Prostate gland (tissue), 2 donors: ENCODE measurements around the gene IVD.

Source experiments
- POLR2A ChIP-seq: fragments of 450-650 bp; IDR thresholded peaks from one replicate; pipeline ENCODE4 v1.6.1; 2016; ENCODE audit warnings: antibody characterized with exemption, mild to moderate bottlenecking
- POLR2AphosphoS5 ChIP-seq: sonication (generic); formaldehyde crosslinking; IDR thresholded peaks from one replicate; pipeline ENCODE4 v1.6.1; 2017; ENCODE audit warnings: antibody characterized with exemption
- TF ChIP-seq, protein P1 (sequence below), 4 experiments: fragments of 200-600 bp in 2 of 4; fragments of 450-650 bp in 2 of 4; sonication (generic) in 2 of 4; IDR thresholded peaks; 1 replicate in 3 of 4; 2 replicates in 1 of 4; pipeline ENCODE4 v1.5.1; 2016 to 2019; ENCODE audit warnings: antibody characterized with exemption in 4 of 4, mild to moderate bottlenecking in 2 of 4, moderate library complexity in 2 of 4

DNA sequence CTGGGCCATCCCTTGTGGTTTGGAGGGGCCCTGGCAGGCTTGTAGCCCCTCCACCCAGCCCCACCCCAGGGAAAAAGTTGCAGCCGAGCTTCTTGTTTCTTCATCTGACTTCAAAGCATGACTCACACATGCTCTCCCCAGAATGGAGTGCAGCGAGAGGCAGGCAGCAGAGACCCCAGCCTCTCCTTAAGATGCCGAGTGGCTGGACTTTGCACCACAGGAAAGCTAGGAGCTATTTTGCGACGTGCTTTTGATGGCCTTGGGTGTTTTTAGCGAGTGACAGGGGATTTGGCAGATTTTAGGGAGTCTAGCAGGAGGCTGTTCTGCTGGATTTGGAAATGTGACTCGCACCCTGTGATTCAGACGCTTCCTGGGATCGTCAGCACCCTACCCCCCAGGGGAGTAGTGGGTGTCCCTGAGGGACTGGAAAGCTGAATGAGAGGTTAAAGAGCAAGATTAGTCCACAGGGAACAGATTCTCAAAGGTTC lies 49.4 kb downstream of the IVD start:
- TF ChIP-seq POLR2A (no peak), POLR2AphosphoS5 (no peak)
- TF ChIP-seq, protein P1, sequence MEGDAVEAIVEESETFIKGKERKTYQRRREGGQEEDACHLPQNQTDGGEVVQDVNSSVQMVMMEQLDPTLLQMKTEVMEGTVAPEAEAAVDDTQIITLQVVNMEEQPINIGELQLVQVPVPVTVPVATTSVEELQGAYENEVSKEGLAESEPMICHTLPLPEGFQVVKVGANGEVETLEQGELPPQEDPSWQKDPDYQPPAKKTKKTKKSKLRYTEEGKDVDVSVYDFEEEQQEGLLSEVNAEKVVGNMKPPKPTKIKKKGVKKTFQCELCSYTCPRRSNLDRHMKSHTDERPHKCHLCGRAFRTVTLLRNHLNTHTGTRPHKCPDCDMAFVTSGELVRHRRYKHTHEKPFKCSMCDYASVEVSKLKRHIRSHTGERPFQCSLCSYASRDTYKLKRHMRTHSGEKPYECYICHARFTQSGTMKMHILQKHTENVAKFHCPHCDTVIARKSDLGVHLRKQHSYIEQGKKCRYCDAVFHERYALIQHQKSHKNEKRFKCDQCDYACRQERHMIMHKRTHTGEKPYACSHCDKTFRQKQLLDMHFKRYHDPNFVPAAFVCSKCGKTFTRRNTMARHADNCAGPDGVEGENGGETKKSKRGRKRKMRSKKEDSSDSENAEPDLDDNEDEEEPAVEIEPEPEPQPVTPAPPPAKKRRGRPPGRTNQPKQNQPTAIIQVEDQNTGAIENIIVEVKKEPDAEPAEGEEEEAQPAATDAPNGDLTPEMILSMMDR (IDR thresholded peaks at IDR 0.05): no peak
